ENCODE results near the gene TMEM43. TPM values are rescaled to one million over a fixed set of nuclear protein-coding genes. Genes with fewer than 3 reads are reported as not detected.

Gene TMEM43
- total RNA-seq, 1 donor from 2014 or later, result 56.3 TPM

GRCh38 chr3:14123308-14124222 is 1.3 kb upstream of the TMEM43 start:
- no peak for TF ChIP-seq CTCF (conservative IDR thresholded peaks at IDR 0.05; ENCODE audit: low read depth, low read length)
- no peak for DNase-seq (ENCODE audit: low read depth)
- peak overlapping the region; percentile 99 for H3K4me3 ChIP-seq (ENCODE audit: low read depth, low read length)

GRCh38 chr3:14124223-14124614 is 633 bp upstream of the TMEM43 start:
- H3K4me3 ChIP-seq (ENCODE audit: low read depth, low read length), result peak overlapping the region; percentile 99
- DNase-seq (ENCODE audit: low read depth), result no peak
- TF ChIP-seq CTCF (conservative IDR thresholded peaks at IDR 0.05; ENCODE audit: low read depth, low read length), result no peak

DNA sequence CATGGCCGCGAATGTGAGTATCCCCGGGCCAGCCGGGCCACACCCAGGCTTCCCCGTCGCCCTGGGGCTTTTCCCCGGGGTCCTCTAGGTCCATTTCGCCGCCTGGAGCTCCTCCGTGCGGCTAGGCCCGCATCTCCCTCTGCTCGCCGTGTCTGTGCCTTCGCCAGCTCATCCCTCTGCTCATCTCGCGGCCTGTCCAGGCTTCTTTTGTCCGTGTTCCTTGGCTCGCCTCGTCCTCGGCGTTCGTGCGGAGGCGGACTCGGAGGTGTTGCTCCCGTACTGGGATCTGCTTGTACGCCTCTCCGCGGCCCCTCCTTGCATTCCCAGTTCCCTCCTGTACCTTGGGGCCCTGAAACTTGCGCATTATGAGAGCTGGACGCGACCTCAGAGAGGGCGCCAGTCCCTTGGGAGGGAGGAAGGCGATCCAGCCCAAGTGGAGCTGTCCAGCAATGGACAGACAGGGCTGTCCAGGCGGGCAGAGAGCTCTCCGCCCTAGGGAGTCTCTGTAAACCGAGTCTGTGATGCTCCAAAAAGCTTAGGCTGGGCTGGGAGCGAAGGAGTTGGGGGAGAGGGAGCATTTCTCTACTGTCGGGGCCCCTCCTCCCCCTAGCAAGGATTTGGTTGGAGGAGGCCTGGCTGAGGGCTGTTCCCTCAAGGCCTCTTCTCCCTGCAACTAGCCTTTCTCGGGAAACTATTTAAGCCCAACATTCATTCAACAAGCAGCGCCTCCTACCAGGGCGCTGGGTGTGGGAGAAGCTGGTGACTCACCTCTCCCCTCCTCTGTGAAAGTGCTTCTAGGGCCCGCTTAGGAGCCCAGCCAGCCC is 553 bp downstream of the TMEM43 start:
- DNase-seq (ENCODE audit: low read depth), result peak; percentile 63

GRCh38 chr3:14126017-14126886 is 1.4 kb downstream of the TMEM43 start:
- TF ChIP-seq CTCF (conservative IDR thresholded peaks at IDR 0.05; ENCODE audit: low read depth, low read length), result no peak
- peak overlapping the region; percentile 99 for H3K4me3 ChIP-seq (ENCODE audit: low read depth, low read length)
- no peak for DNase-seq (ENCODE audit: low read depth)

More for the DNA sequence above, 553 bp downstream of the TMEM43 start:
- H3K4me3 ChIP-seq (ENCODE audit: low read depth, low read length), result peak overlapping the region; percentile 99
- peak; percentile 30 for TF ChIP-seq CTCF (conservative IDR thresholded peaks at IDR 0.05; ENCODE audit: low read depth, low read length)

DNA sequence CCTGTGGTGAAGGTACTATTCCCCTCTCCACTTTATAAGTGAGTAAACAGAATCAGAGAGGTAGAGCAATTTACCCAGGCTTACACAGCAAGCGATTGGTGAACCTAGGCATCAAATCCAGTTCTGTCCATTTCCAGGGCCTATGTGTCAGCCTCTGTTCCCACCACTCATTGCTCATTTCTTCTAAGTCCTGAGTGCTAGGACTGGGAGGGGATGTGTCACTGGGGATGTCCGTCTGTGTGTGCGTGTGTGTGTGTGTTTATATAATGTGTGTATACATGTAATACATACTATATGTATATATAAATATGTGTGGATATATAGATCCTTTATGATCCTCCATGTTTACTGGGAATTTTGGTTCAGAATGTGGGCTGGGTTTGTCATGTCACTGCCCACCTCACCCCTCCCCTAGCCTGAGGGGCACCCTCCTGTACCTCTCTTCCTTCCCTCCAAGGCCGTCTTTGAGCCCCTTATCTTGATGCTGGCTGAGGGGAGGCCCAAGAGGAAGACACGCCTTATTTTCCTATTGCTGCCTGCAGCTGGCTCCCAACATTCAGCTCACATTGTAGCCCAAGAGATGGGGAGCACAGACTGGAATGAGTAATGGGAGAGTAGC is 2.1 kb downstream of the TMEM43 start:
- no peak for DNase-seq (ENCODE audit: low read depth)
- H3K4me3 ChIP-seq (ENCODE audit: low read depth, low read length), result no peak overlapping the region
- TF ChIP-seq CTCF (conservative IDR thresholded peaks at IDR 0.05; ENCODE audit: low read depth, low read length), result no peak

Measured in epithelial cell of proximal tubule (primary cell).